Fibroblast of peridontal ligament (primary cell): ENCODE results near the gene NRDE2.
A peak's percentile ranks its signal among the peaks of the same experiment; 100 is the strongest.
"Not testable (repeated sequence)": the region's sequence is repeated elsewhere in the genome, so short reads cannot be mapped to it uniquely, and the experiment has no call there.

Experiments
- DNase-seq: peaks from one replicate; pipeline ENCODE4 v3.0.0-alpha.2; 2010; ENCODE audit errors: extremely low read depth

Gene NRDE2

DNA sequence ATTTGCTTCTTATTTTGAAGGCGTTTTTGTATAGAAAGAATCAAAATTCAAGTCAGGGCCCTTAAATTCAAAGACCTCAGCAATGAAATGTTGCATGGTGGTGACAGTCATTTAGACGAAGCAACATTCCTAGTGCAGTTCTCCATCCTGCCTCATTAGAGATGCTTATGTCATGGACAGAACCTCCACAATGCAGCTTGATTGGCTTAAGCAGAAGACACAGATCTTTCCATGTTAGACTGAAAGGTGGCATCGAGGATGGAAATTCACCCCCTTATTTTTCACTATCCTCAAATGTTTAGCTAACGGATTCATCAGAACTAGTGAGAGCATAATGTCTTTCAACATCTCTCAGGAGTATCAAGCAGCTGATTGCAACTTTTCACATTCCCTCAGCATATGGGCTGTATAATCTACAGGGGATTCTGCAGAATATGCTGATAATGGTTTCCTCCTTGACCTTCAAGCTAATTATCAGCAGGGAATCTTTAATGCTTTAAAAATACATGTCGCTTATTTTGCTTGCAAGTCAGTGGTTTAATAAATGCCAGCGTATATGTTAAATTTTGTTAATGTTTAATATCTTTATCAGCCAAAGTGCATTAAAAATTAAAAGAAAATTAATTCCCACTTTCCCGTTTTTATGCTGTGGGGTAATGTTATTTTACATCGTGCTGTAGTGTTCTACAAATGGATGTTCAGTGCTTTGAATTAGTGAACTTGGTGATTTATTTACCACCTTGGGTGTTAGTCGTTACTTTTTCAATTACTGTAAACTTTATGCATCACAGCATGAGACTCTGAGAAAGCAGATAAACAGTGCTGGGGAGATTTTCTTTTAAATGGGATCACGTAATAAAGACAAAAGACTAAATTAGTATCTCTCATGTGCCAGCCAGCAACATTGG, 12.8 kb upstream of the NRDE2 start:
- DNase-seq = no peak

DNA sequence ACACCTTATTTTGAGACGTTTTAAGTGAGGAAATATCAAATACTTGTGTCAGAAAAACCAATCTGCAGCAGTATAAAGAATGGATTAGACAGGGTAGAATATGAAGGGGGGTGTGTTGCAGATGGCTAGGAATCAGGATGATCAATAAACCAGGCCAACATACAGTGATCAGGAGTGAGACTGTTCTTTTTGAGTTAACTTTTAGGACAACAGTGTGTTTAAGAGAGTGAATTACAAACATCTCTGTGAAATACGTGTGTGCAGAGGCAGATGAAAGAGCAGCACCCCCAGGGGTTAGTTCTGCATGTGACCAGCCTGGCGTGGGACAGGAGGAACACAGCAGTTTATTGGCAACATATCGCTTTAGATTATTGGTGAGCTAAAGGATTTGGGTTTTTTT, 10.6 kb upstream of the NRDE2 start:
- DNase-seq = no peak

DNA sequence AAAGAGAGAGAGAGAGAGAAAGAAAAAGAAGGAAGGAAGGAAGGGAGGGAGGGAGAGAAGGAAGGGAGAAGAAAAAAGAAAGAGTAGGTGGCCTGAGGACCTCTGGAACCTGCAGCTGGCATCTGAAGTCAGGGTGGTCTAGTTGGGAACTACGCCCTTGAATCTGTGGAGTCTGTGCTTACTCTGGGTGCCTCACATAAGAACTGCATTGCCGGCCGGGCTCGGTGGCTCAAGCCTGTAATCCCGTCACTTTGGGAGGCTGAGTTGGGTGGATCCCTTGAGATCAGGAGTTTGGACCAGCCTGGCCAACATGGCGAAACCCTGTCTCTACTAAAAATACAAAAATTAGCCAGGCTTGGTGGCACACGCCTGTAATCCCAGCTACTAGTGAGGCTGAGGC, 10.0 kb upstream of the NRDE2 start:
- no peak for DNase-seq

DNA sequence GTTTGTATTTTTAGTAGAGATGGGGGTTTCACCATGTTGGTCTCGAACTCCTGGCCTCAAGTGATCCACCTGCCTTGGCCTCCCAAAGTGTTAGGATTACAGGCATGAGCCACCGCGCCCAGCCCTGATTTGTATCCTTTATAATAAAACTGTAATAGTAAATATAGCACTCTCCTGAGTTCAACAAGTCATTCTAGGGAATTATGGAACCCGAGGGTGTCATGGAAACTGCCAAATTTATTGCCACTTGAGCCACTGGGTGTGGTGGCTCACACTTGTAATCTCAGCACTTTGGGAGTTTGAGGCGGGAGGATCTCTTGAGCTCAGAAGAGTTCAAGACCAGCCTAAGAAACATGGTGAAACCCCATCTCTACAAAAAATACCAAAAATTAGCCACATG, 9.5 kb upstream of the NRDE2 start:
- not testable (repeated sequence) for DNase-seq

DNA sequence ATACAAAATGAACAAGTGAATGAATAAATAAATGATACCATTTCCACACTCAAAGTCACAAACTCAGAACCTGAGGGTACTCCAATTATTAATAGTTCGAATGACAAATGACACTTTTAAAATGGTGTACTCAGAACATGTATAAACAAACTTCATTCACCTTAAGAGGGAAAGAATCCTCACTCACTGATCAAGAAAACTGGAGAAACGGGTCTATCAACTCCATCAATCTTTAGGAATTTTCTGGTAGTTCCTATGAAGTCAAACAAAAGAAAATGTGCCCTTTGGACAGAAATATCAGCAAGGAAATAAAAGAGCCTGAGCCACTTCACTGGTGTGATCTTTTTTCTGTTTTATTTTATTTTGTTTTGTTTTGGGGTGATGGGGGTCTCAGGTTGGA, 5.2 kb upstream of the NRDE2 start:
- no peak for DNase-seq

DNA sequence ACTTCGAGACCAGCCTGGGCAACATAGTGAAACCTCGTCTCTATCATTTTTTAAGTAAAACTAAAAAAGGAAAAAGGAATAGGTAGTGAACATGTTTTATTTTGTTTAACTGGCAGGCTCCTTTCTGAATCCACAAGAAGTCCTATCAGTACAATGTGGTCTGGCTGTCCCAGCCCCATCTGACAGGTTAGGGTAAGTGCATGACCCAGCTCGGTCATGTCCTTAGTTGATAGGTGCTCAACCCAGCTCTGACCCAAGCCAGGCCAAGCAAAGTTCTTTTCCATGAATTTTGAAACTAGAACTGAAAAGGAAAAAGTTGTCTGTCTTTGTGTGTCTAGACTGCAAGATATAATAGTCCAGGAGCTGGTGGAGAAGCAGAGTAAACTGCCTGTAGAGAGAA, 4.7 kb upstream of the NRDE2 start:
- no peak for DNase-seq

DNA sequence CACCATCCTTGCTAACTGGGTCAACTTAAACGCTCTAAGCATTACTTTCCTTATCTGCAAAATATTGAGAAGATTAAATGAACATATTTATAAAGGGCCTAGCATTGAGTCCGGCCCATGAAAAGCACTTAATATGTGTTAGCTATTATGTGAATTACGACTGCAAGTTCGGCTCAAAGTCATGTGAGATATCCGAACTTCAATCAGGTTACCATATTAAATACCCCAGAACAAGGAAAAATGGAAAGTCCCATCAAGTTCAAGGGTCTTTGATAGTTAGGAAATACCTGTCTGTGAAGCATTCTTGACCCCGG, 487 bp upstream of the NRDE2 start:
- DNase-seq = no peak

DNA sequence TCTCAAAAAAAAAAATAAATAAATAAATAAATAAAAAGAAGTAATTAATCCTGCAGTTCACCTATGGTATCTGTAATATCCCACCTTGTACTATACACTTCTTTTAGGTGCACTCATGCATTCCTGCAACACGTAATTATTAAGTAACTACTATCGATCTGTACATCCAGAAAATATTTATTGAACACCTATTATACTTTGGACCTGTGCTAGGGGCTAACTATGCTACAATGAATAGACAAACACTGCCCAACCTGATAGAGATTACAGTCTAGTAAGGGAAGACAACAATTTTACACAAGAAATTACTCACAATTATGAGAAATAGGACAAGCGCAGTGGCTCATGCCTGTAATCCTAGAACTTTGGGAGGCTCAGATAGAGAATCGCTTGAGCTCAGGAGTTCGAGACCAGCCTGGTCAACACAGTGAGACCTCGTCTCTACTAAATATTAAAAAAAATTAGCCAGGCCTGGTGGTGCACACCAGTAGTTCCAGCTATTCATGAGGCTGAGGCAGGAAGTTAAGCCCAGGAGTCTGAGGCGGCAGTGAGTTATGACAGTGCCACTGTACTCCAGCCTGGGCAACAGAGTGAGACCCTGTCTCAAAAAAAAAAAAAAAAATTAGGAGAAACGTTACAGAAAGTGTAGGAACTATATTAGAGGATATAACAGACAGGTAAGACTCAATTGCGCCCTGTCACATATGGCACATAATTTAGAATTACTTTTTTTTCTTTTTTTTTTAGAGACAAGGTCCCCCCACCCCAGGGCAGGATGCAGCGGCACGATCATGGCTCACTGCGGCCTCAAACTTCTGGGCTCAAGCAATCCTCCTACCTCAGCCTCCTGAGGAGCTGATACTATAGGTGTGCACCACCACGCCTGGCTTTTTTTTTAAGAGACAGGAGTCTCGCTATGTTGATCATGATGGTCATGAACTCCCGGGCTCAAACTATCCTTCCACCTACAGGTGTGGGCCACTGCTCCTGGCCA, 1.2 kb downstream of the NRDE2 start:
- no peak for DNase-seq

DNA sequence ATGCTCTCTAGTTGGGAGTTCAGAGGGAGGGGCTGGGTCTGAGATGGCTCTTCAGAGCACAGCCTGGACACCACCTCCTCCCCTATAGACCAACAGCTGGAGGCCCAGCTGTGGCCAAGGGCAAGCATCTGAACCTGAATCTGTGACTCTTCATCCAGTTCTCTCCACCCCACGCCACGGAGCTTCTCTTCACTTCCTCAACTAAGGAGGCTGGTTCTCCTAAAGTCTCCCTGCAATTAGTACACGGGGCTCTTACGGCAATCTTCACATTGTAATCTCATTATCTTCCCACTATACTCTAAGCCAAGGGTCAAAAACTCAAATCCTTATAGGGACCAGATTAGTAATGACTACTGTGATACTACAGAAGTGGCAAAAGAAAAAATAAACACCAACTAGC, 9.8 kb downstream of the NRDE2 start:
- DNase-seq = no peak

DNA sequence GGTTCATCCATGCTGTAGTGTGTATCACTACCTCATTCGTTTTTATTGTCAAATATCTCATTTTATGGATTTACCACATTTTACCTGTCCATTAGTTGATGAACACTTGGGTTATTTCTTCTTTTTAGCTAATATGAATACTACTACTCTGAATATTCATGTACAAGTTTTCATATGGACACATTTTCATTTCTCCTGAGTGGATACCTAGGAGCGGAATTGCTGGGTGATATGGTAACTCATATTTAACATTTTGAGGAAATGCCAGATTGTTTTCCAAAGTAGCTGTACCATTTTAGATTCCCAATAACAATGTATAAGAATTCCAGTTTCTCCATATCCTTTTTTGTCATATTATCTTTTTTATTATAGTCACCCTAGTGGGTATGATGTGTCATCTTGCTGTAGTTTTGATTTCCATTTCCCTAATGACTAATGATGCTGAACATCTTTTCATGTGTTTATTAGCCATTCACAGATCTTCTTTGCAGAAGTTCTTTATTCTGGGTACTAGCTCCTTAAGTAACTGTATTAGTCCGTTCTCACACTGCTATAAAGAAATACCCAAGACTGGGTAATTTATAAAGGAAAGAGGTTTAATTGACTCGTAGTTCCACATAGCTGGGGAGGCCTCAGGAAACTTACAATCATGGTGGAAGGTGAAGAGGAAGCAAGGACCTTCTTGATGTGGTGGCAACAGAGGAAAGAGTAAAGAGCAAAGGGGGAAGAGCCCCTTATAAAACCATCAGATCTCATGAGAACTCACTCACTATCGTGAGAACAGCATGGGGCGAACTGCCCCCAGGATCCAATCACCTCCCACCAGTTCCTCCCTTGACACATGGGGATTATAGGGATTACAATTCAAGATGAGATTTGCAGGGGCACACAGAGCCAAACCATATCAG, 11.9 kb downstream of the NRDE2 start:
- no peak for DNase-seq

DNA sequence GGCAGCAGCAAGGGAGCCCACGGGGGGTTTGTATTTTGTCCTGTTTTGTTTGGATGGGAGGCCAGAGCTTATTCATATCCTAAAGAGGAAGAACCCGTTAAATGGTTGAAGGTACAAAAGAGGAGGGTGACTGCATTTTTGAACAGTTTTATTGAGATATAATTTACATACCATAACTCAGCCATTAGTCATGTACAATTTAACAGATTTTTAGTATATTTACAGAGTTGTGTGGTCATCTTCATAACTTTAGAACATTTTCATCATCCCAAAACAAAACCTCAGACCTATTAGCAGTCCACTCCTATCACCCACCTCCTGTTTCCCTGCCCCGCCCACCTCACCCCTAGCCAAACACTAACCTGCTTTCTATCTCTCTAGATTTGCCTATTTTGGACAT, 12.6 kb downstream of the NRDE2 start:
- DNase-seq = no peak

DNA sequence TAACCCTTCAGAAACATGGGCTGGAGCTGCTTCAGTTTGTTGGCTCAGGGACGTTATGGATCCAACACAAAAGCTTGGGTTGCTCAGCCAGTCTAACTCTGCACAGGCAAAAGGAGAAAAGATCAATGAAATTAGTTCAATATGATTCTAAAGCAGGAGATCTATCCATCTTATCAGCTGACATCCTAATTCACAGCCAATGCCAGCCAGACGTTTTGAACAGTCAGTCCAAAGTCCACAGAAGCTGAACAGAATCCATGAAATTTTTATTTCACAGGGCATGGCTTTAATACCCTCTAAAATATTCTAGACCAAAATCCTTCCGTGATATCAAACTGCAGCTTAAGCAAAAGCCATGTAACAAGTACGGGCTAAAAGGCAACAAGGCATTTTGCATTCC, 13.7 kb downstream of the NRDE2 start:
- no peak for DNase-seq

DNA sequence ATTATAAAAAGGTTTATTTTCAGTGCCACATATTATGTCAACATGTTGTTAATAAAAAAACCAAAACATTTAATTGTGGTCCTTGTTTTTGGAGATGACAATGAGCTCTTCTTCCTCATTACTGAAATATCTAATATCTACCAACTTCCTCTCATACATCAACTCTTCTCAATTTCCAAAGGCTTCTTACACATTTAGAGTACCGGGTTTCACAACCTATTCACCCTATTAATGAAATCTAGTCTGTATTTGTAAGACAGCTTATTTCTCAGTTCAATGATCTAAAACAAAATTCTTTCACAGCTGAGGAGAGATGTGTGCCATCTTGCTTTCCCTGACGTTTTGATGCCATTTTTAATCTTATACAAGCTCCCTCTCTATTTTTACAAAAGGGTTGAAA, 14.5 kb downstream of the NRDE2 start:
- DNase-seq = no peak

DNA sequence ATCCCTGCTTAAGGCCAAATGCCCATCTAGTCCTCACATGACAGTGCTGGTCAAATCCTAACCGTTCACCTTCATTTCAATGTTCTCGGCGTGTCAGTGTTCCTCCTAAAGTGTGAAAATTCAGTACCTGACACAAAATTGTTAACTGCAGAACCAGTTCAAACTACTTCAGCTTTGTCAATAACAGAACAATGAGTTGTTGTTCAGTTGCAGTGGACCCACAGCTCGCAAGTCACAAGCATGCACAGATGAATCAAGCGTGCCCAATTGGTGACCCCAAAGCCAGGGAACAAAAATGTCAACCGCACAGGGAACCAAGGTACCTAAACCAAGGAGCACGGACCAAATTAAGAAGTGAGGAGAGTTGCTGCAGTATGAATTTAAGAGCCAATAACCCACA, 23.2 kb downstream of the NRDE2 start:
- no peak for DNase-seq

DNA sequence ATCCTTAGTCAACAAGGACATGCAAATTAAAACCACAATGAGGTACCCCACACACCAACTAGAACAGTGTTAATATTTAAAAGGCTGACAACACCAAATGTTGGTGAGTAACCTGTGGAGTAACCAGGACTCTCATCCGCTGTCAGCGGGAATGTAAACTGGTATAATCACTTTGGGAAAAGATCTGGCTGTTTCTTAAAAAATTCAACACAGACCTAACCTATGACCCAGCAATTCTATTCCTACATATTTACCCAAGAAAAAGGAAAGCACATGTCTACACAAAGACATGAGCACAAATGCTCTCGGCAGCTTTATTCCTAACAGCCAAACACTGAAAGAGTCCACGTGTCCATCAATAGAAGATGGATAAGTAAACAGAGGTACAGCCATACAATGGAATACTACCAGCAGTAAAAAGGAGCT, 26.6 kb downstream of the NRDE2 start:
- DNase-seq = no peak

DNA sequence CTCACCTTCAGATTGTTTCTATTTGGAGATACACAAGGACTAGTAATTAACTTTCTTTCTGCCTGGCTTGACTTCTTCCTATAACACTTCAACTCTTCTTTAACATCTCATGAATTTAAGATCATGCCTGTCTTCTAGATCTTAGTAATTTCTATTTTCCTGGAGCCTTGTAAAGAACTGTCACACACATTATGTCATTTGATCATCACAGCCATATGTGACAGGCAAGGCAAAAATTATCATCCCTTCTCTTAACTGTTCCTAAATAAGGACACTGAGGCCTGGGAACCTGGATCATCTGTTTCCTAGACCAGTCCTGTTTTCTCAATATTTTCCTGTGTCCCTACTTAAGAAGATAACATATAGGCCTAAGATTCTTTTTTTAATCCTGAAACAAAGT, 27.2 kb downstream of the NRDE2 start:
- DNase-seq = no peak

DNA sequence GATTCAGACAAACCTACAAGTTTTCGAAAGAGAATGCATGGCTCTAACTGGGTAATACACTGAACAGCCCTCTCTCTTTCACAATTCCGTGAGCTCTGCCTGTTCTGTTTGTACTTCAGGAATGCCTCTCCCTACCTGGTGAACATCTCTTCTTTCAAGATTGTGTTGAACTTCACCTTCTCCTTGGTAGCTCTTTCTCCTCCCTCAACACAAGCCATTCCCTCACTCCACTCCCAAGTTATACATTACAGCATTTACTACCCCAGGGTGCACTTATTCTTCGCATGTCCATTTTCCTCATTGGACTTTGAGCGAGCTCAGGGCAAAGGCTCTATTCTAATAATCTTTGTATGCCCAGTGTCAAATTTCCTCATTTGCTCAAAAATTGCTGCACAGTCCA, 28.3 kb downstream of the NRDE2 start:
- no peak for DNase-seq

DNA sequence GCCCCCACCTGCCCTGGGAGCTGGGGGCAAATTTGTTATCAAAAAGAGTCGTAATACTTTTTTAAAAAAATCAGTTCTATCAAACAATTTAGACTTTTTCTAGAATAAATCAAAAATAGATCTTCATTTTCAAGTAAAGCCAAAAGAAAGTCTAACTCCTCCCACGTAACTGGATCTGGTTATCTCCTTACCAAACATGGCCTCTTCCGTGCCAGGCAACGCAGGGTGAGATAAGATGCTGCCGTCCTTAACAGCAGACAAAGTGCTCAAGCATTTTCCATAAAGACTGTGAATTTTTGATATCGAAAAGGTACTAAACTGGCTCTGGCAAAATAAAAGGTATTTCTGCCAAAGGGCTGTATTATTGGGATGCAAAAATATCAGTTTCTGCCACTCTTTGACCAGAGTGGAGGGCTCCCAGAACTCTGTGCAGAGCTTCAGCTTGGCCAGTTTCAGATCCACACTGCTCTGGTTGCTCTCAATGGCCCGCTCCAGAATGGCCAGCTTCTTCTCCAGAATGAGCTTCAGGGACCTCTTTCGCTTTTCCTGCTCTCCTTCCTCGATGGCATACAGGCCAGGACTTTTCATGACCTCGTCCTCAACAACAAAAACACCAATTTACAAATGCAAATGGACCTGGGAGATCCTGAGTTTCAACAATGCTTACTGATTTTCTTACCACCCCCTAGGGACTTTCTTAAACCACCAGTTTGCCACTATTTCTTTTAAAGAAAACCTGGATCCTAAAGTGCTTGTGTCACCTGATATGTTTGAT, 29.0 kb downstream of the NRDE2 start:
- DNase-seq = no peak

DNA sequence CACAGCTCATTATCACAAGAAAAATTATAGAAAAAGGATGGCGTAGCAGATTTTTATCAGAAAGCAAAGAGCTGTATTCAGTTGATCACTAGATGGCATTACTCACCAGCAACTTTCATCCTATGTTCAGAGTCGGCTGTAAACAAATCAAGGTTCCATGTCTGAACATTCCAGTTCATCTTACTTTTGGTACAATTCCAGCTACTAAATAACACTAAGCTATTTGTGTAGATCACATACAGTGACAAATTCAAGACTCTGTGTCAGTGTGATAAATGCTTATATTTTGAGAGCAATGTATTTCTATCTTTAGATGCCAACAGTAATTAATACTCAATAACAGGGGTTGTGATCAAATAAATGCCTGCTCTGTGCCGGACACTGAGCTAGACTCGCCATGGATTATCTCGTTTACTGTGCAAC, 30.1 kb downstream of the NRDE2 start:
- DNase-seq = peak; percentile 83

DNA sequence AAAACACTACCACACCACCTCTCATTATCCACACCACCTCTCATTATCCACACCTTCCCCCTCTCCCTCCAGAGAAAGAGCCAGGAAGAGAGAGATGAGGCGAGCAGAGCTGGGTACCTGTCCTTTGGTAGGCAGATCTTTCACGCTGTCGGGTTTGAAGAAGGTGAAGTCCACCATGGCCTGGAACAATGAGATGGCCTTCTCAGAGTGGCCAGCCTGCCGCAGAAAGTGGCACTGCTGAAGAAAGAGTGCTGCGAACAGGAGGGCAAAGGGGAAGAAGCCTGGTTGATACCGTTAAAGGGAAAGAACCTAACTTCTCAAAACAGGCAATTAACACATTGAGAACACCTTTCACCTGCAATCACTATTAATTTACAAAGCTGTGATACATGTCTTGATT, 30.6 kb downstream of the NRDE2 start:
- no peak for DNase-seq

DNA sequence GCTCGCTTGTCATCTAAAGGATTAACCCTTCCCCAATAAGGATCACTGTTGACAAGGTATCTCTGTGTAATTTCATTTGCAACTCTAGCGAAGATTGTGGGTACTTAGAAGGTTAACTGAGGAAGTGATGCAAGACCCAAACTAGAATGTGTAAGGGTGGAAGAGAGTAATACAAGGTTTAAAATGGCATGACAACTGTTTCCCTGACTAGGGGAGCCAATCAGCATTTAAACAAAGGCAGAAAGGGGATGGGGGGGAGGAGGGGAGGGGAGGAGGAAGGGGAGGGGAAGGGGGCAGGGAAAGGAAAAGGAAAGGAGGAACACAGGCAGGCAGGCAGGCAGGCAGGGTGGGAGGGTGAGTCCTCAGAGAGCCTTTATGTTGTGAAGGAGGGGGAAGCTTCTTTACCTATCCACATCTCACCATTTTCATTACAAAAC, 31.1 kb downstream of the NRDE2 start:
- DNase-seq = peak; percentile 43
